Central memory CD8-positive, alpha-beta T cell (primary cell): ENCODE data around the gene MPHOSPH9.

ENCODE experiments used
- ATAC-seq: fragments of 150-1000 bp; cut with Tn5 transposase; replicated peaks from 2 replicates; pipeline ENCODE4 v1.10.0; 2022; ENCODE audit warnings: mild to moderate bottlenecking, moderate FRiP score, moderate number of reproducible peaks; ENCODE audit not compliant: poor library complexity, severe bottlenecking; ENCODE audit errors: extremely low read depth
- DNase-seq, 2 donors: peaks; one replicate each; pipeline ENCODE4 v3.0.0; 2021; ENCODE audit warnings: low spot score in 2 of 2
- H3K27ac Mint-ChIP-seq: one replicate; pipeline ENCODE4 v1.8.0; 2022; ENCODE audit warnings: low read depth, mild to moderate bottlenecking, moderate library complexity, mixed read lengths
- H3K27me3 Mint-ChIP-seq: one replicate; pipeline ENCODE4 v1.8.0; 2022; ENCODE audit warnings: mixed read lengths
- H3K36me3 Mint-ChIP-seq: one replicate; pipeline ENCODE4 v1.8.0; 2022; ENCODE audit warnings: mild to moderate bottlenecking, moderate library complexity, mixed read lengths; ENCODE audit not compliant: insufficient read depth
- H3K4me1 Mint-ChIP-seq: one replicate; pipeline ENCODE4 v1.8.0; 2022; ENCODE audit warnings: mixed read lengths
- H3K4me3 Mint-ChIP-seq: one replicate; pipeline ENCODE4 v1.8.0; 2022; ENCODE audit warnings: mild to moderate bottlenecking, moderate library complexity, mixed read lengths
- H3K9me3 Mint-ChIP-seq: one replicate; pipeline ENCODE4 v1.8.0; 2022; ENCODE audit warnings: mixed read lengths

Gene MPHOSPH9

DNA sequence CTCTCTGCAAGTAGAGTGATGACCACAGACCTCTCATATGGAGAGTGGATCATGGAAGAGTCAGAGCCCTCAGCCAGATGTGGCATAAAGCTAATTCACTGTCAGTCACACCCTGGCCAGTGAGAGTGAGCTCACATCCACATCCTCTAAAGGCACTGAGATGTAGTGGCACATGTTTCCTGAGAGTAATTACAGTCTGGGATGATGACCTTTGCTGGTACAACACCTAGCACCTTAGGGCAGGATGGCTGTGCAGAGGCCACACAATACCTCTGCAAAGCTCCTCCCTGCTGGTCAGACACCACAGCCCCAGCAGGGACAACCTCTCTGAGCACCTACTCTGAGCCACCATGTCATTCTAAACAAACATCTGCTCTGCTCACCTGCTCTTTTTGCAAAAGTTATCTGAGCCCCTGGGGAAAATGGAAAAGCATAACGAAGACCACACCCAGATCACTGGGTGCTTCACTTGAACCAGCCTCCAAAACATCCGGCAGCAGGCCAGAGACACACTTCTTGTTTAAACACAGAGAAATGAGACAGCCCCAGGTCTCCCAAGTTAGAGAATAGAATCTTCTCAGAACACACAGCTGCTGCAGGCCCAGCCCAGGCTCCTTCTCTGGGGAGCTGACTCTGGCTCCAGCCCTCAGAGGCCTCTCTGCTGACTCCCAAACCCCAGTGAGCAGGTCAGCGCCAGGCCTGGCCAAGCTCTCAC is 112.3 kb downstream of the MPHOSPH9 start:
- H3K4me3 Mint-ChIP-seq, result peak overlapping the region; percentile 9
- ATAC-seq (no peak), DNase-seq (no peak)
- no peak overlapping the region for H3K27ac Mint-ChIP-seq
- H3K36me3 Mint-ChIP-seq, result peaks cover 2% of the 10 kb centered on the region
- H3K4me1 Mint-ChIP-seq, result peaks cover 20% of the 10 kb centered on the region
- no peaks in the 10 kb centered on the region for H3K27me3 Mint-ChIP-seq
- H3K9me3 Mint-ChIP-seq, result no peaks in the 10 kb centered on the region

DNA sequence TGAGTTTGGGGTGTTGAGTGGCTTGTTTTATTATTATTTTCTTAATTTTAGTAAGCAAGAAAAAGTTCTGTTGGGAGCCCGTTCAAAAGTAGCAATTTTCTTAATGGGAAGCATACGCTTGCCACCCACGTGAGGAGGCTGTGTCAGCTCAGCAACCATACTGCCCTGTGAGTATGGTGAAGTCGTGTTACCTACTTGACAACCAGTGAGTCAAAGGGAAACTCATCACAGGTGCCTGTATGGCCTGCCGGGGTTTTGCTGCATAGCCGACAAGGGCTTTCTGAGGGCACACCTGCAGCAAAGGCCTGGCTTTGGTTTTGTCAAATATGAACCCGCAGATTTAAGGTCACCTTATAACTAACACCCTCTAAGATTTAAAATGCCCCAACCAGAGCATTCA is 113.1 kb downstream of the MPHOSPH9 start:
- H3K4me3 Mint-ChIP-seq, result no peak overlapping the region
- H3K36me3 Mint-ChIP-seq, result peaks cover 2% of the 10 kb centered on the region
- H3K4me1 Mint-ChIP-seq, result peaks cover 20% of the 10 kb centered on the region
- no peak overlapping the region for H3K27ac Mint-ChIP-seq
- H3K9me3 Mint-ChIP-seq, result no peaks in the 10 kb centered on the region
- no peak for DNase-seq
- H3K27me3 Mint-ChIP-seq, result no peaks in the 10 kb centered on the region
- ATAC-seq, result peak; percentile 43

GRCh38 chr12:123118497-123118896 is 114.4 kb downstream of the MPHOSPH9 start:
- no peak overlapping the region for H3K4me3 Mint-ChIP-seq
- peaks cover 20% of the 10 kb centered on the region for H3K4me1 Mint-ChIP-seq
- ATAC-seq (no peak), DNase-seq (no peak)
- no peaks in the 10 kb centered on the region for H3K27me3 Mint-ChIP-seq
- H3K27ac Mint-ChIP-seq, result no peak overlapping the region
- peaks cover 2% of the 10 kb centered on the region for H3K36me3 Mint-ChIP-seq
- H3K9me3 Mint-ChIP-seq, result no peaks in the 10 kb centered on the region

DNA sequence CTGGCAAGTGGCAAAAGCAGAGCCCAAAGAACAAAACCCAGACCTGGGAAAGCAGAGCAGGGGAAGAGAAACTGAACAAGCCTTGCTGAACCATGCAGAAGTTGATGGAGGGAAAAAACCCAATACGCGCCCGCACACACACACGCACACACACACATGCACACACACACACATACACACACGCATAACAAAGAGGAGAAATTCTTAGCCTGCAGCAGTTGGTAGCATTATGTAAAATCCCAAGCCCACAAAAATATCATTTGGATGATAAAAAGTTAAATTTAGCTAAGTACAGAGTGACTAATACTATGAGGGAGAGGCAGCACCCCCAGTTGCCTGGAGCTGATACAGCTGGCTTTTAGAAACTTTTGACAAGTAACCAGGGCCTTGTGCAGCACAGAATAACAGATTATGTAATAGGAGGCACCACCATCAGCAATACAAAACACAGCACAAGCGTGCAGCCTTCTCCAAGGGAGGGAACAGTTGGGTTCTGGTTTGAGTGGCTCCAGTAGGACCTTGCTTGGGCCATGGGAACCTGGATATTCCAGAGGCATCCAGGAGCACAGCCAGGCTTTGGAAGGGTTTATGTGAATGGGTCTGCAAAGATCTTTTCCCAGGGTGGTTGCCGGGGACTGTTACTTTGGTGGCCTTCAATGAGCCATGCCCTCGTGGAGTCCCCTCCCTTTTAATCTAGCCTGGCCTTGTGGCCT is 117.4 kb downstream of the MPHOSPH9 start:
- Mint-ChIP-seq H3K27me3 (no peaks in the 10 kb centered on the region), H3K9me3 (no peaks in the 10 kb centered on the region), H3K4me3 (no peak overlapping the region), H3K27ac (no peak overlapping the region), H3K4me1 (peaks cover 17% of the 10 kb centered on the region), H3K36me3 (peaks cover 4% of the 10 kb centered on the region)
- ATAC-seq, result no peak
- no peak for DNase-seq

- DNase-seq, result no peak
- Mint-ChIP-seq H3K9me3 (no peaks in the 10 kb centered on the region), H3K4me3 (no peak overlapping the region), H3K27me3 (no peaks in the 10 kb centered on the region), H3K36me3 (peaks cover 4% of the 10 kb centered on the region), H3K27ac (no peak overlapping the region), H3K4me1 (peaks cover 17% of the 10 kb centered on the region)
- ATAC-seq, result no peak
Observed at GRCh38 chr12:123114304-123115083, 118.4 kb downstream of the MPHOSPH9 start.

GRCh38 chr12:123113026-123113425 is 119.9 kb downstream of the MPHOSPH9 start:
- DNase-seq, result no peak
- Mint-ChIP-seq H3K4me3 (no peak overlapping the region), H3K4me1 (peaks cover 15% of the 10 kb centered on the region), H3K9me3 (no peaks in the 10 kb centered on the region), H3K27ac (no peak overlapping the region), H3K27me3 (no peaks in the 10 kb centered on the region), H3K36me3 (peaks cover 4% of the 10 kb centered on the region)
- no peak for ATAC-seq

GRCh38 chr12:123111498-123112165 is 121.3 kb downstream of the MPHOSPH9 start:
- Mint-ChIP-seq H3K4me3 (no peak overlapping the region), H3K27ac (peak overlapping the region; percentile 49), H3K9me3 (no peaks in the 10 kb centered on the region), H3K27me3 (no peaks in the 10 kb centered on the region), H3K4me1 (peaks cover 25% of the 10 kb centered on the region), H3K36me3 (peaks cover 4% of the 10 kb centered on the region)
- no peak for DNase-seq
- no peak for ATAC-seq

DNA sequence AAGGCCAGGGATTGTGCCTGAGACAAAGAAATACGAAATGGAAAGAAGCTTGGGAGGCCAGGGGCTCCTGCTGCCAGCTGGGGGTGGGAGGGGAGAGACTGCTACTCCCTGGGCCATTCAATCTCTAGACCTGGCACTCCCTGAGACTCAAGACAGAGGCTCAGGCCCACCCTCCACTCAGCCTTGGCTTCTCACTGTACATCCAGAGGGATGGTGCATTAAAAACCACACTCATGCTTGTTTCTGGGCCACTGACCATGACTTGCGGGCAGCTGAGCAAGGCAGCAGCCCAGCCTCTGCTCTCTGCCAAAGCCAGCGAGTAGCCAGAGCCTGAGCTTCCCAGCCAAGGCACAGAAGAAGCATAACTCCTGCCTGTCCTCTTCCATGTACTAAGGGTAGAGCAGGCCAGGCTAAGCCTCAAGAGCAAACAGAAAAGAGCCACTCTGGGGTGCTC is 123.6 kb downstream of the MPHOSPH9 start:
- peaks cover 46% of the 10 kb centered on the region for H3K4me1 Mint-ChIP-seq
- no peaks in the 10 kb centered on the region for H3K9me3 Mint-ChIP-seq
- peaks cover 8% of the 10 kb centered on the region for H3K36me3 Mint-ChIP-seq
- H3K27me3 Mint-ChIP-seq, result no peaks in the 10 kb centered on the region
- no peak overlapping the region for H3K4me3 Mint-ChIP-seq
- no peak overlapping the region for H3K27ac Mint-ChIP-seq
- DNase-seq (no peak), ATAC-seq (no peak)

DNA sequence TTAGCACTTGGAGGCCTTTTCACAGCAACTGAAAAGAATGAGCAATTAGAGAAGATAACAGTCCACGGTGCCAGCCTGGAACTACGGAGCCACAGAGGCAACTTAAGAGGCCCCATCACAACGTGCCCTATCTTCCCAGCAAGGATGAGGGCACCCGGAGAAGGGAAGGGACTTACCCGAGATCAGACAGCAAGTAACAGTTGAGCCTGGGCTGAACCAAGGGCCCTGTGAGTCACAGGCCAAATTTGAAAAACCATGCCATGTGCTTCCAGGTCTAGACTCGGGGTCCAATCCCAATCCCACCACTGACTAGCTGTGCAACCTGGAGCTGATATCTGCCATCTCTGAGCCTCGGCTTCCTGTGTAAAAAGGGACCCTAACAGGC is 124.3 kb downstream of the MPHOSPH9 start:
- Mint-ChIP-seq H3K27me3 (no peaks in the 10 kb centered on the region), H3K27ac (no peak overlapping the region), H3K36me3 (peaks cover 8% of the 10 kb centered on the region), H3K4me1 (peaks cover 46% of the 10 kb centered on the region), H3K4me3 (no peak overlapping the region), H3K9me3 (no peaks in the 10 kb centered on the region)
- ATAC-seq (no peak), DNase-seq (no peak)

- Mint-ChIP-seq H3K27ac (peak overlapping the region; percentile 91), H3K36me3 (peaks cover 8% of the 10 kb centered on the region), H3K27me3 (no peaks in the 10 kb centered on the region), H3K4me1 (peaks cover 46% of the 10 kb centered on the region), H3K9me3 (no peaks in the 10 kb centered on the region), H3K4me3 (no peak overlapping the region)
- ATAC-seq (no peak), DNase-seq (no peak)
Observed at GRCh38 chr12:123107926-123108681, 124.8 kb downstream of the MPHOSPH9 start.

DNA sequence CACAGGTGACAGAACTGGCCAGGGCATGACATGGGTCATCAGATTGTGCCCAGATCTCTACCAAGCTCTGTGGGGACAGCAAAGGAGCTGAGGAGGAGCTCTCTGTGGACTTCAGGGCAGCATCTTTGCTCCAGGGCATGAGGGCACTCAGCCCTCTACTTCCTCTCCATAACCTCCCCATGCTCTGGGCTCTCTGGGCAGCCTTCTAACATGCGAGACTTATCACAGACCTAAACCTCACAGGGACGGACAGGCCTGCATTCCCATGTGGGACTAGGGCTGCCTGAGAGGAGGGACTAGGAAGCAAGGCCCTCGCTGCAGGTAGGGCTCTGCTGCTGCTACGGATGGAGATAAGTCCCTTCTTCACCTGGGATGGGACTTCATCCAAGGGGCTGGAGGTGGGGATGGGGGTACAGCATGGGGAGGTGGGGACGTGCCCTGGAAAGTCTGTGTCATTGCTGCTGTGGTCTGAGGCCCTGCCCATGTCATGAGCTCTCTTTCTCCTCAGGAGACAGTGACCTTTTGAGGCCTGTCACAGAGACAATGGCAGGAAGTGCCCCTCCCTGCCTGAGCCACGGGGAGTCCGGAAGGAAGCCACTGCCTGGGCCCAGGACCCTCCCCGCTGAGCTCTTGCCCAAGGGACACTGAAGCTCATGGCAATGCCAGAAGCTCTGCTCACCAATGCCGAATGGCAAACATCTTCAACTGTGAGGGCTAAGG is 126.1 kb downstream of the MPHOSPH9 start:
- peak in 1 of 2 donors; percentile 23 for DNase-seq
- peak; percentile 87 for ATAC-seq
- no peaks in the 10 kb centered on the region for H3K9me3 Mint-ChIP-seq
- peak overlapping the region; percentile 91 for H3K27ac Mint-ChIP-seq
- H3K4me3 Mint-ChIP-seq, result peak overlapping the region; percentile 68
- H3K36me3 Mint-ChIP-seq, result peaks cover 7% of the 10 kb centered on the region
- peaks cover 43% of the 10 kb centered on the region for H3K4me1 Mint-ChIP-seq
- H3K27me3 Mint-ChIP-seq, result no peaks in the 10 kb centered on the region
